GM19467 (cell line): ENCODE data around the gene COL23A1.

Source experiments
- ATAC-seq: cut with Tn5 transposase; IDR thresholded peaks from one replicate; pipeline ENCODE4 v1.9.1; 2021; ENCODE audit warnings: mild to moderate bottlenecking, moderate library complexity; ENCODE audit not compliant: unreplicated experiment

Gene COL23A1

DNA sequence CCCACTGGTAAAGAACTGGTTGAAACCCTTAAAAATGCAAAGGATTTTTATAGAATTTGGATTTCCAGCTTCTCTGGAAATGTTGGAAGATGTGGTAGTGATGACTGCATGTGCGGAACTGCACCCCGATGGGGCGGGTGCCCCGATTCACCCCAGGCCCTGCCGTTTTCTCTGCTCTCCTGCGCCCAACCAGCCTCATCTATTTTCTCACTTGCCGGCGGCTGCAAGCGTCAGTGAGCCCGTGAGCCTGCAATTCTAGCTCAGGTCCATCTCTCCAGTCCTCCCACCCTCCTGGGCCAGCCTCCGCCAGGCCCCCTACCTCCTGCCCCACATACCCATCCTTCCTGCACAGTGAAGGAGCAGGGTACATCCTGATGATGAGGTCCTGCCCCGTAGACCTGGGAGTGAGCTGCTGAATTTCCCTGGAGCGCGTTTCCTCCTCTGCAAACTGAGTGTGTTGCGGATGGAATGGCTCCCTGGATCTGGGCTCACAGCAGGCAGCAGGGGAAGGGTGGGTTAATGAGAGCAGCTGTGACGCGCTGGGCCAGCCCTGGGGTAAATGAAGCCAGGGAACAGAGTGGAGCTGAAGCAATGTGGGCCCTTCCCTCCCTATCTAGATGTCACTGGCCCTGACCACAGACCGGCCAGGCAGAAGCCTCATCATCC, 311.7 kb downstream of the COL23A1 start:
- ATAC-seq = no peak

- no peak for ATAC-seq
Observed at GRCh38 chr5:178277866-178278265, 312.3 kb downstream of the COL23A1 start.

GRCh38 chr5:178277346-178277745, 312.8 kb downstream of the COL23A1 start:
- no peak for ATAC-seq

DNA sequence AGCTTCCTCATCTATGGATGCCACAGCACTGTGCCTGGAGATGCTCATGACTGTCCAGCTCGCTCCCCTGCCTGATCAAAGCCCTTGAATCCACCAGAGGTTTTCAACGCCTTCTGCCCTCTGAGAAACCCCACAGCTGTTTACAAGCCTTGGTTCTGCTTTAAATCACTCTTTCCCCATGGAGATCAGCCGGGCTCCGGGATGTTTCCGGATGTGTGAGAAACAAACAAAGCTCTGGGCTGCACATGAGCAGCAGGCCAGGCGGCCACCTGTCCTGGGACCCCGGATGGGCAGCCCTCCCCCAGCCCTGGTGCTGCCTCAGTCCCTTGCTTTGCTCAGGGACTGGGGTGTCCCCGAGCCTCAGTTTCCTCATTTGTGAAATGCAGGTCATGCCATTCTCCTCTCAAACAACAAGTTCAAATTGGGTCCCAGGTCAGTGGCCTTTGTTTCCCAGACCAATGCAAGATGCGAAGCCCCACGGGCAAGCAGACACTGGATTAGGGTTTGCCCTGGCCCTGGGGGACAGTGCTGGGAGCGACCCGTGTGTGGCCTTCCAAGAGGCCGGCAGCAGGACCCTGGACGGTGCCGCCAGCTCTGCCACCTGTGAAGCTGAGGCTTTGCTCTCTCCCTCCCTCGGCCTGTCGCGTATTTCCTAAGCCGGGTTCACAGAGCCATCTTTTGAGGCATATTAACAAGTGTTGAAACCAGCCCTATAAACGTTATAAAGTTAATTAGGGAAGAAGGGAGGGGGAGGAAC, 315.2 kb downstream of the COL23A1 start:
- ATAC-seq = no peak

DNA sequence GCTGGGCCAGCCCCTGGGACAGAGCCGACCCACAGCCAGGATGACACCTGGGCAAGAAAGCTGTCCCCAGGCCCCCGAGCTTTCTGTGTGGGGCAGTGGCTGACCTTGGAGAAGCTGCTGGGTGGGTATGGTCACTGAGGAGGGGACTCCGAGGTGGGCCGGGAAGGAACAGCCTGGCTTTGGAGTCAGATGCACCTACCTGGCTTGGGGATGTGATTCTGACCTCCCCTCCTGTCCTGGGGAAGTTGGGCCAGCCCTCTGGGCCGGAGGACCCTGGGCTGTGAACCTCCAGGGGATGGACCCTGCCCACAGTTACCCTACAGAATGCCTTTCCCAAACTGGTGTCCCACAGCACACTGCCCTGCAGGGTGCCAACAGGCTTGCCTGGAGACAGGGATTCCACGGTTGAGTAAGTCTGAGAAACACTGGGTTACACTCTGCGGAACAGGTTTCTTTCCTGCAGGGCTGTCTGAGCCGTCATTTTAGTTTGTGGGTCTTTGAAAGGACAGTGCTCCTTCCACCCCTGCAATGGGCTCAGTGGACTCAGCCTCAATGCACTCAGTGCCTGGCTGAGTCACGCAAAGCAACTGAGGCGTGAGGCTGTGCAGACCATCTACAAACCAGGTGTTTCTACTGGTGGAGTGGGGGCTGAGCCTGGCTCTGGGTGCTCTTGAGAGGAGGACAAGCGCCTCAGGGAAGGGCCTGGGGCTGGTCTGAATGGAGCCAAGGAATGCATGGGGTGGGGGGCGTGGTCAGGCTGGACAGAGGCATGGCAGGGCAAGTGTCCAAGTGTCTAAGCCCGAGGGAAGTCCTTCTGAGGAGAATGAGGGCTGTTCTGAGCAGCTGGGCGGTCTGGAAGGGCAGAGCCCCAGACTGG, 316.3 kb downstream of the COL23A1 start:
- ATAC-seq = no peak

DNA sequence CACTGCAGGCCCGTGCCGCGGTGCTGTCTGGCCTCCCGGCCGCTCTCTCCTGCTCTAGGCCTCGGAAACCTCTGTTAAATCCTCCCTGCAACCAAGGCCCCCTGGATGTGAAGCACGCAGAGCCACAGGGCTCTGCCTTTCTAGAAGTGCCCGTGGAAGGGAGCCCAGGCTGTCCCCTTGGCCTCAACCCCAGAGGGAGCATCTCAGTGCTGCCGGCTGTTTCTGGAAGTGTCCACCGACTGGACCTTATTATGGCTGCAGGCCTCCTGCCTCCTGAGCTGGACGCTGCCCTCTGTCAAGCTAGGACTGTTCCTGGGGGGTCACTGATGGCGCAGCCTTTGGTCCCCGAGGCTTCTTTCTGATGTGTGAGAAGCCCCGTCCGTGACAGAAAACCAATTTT, 317.2 kb downstream of the COL23A1 start:
- ATAC-seq = no peak

DNA sequence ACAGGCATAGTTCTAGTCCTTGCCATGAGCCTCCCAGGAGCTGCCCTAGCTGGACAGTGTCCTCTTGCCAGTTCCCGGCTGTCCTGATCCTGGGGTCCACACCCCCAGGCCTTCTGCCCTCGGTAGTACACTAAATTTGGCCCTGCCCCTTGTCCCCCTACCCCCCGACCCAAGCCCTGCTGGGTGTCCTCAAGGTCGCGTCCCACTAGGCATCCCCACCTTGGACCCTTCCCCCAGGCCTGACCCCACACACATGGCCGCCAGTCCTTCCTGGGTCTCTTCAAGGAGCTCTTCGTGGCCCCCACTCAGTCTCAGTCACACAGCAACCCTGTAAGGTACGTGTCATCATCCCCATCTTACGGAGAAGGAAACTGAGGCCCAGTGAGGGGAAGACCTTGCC, 317.6 kb downstream of the COL23A1 start:
- ATAC-seq = no peak

- no peak for ATAC-seq
Observed at GRCh38 chr5:178271726-178272479, 318.3 kb downstream of the COL23A1 start.

DNA sequence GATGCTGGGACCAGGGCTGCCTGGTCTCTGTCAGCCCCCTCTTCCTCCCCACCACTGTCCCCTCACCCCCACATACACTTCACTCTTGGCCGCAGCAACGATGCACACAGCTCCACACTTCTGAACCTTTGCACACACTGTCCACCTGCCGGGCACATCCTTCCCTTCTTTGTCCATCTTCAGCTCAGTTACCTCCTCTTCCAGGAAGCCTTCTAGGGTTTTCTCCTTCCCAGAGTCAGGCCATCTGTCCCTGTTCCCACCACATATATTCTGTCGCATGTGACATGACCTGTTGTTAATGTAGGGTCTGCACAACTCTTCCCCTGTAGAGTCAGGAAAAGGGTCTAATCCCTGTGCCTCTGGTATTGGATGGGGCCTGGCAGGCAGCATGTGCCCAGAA, 319.0 kb downstream of the COL23A1 start:
- no peak for ATAC-seq

DNA sequence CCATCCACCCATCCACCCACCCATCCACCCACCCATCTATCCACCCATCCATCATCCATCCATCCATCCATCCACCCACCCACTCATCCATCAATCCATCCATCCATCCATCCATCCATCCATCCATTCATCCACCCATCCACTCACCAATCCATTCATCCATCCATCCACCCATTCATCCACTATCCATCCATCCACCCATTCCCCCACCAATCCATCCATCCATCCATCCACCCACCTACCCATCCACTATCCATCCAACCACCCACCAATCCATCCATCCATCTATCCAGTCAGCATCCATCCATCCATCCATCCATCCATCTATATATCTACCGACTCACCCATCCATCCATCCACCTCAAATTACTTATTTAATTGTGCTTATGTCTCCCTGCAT, 320.7 kb downstream of the COL23A1 start:
- ATAC-seq = no peak

- ATAC-seq = no peak
Observed at GRCh38 chr5:178267876-178268275, 322.3 kb downstream of the COL23A1 start.

DNA sequence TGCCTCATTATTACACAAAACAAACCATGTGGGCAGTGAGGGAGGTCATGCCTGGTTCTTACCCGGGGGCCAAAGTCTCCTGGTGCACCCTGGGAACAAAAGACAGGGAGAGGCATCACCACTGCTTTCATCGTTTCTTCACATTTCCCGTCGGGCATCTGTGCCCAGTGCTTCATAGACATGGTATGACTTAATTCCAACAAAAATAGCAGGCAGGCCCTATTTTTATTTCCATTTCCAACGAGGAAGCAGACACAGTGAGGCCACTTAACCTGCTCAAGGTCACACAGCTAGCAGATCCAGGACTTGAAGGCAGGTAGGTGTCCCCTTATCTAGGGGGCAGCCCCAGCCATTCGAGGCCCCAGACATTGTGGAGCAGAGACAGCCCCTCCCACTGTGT, 322.9 kb downstream of the COL23A1 start:
- no peak for ATAC-seq

- no peak for ATAC-seq
Observed at GRCh38 chr5:178266581-178266980, 323.6 kb downstream of the COL23A1 start.

DNA sequence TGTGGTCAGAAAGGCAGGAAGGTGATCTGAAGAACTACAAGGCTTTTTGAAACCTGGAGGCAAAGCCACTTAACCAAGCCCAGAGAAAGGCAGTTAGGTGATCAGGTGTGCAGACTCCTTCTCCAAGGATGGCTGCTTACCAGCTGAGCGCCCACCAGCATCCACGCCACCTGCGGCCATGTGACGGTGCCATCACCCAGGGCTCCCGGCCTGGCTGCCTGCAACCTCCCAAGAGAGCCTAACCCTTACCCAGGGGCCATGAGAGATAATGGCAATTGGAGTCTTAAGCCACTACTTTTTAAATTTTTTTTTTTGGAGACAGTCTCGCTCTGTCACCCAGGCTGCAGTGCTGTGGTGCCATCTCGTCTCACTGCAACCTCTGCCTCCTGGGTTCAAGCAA, 324.4 kb downstream of the COL23A1 start:
- no peak for ATAC-seq

DNA sequence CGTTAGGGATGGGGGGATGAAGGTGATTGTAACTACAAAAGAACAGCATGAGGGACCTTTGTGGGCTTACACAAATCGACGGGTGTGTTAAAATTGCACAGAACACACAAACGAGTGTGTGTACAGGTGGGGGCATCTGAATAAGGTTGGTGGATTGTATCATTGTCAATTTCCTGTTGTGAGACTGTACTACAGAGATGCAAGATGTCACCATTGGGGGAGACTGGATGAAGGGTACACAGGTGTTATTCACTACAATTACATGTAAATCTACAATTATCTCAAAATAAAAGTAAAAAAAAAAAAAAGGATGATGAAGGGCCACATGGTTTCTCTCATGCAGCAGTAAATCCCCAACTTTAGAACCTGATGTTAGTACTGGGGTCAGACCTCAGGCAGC, 326.1 kb downstream of the COL23A1 start:
- ATAC-seq = no peak

- no peak for ATAC-seq
Observed at GRCh38 chr5:178261666-178262600, 328.3 kb downstream of the COL23A1 start.

DNA sequence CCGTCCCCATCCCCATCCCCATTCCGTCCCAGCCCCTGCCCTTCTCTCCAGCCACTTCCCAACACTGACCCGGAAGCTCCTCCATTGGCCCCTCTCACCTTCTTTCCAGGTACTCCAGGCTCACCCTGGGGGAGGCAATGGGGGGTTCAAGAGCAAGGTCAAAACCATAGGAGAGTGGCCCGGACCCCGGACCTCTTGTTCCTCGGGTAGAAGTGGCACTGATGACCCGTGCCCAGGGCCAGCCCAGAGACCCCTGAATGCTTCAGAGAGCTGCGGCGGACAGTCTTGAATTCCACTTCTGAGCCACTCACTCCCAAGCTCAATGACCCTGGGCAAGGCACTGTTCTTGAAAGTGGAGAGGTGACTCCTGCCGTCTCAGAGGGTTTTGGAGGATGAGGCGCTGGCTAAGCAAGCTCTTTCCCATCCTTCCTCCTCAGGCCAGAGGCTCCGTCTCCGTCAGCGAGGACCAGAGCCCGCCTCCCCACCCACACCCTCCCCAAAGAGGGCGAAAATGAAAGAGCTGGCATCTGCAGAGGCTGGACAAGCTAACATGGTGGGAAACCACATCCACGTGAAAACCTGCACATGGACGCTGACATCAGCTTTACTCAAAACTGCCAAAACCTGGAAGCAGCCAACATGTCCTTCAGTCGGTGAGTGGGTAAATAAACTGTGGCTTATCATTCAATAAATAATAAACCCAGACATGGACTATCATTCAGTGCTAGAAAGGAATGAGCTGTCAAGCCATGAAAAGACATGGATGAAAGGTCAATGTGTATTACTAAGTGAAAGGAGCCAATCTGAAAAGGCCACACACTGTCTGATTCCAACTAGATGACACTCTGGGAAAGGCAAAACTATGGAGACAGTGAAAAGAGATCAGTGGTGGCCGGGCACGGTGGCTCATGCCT, 330.3 kb downstream of the COL23A1 start:
- no peak for ATAC-seq

GRCh38 chr5:178257650-178258049, 332.5 kb downstream of the COL23A1 start:
- no peak for ATAC-seq

DNA sequence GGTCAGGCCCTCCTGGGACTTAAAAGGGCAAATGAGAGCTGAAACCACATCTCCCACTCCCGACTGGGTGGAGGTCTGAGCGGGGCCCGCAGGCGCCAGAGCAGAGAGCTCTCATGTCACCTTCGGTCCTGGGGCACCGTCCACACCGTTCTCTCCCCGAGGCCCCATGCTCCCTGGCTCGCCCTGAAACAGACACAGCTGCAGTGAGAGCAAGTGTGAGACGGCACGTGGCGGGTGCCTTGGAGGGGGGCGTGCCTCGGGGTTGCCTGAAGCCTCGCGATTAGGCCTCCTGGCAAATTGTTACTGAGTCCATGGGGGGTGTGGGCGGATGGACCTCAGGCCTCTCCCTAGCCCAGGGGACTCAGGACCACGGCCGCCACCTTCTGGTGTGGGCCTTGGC, 333.4 kb downstream of the COL23A1 start:
- ATAC-seq = no peak
